GM21528 (cell line): ENCODE measurements around the gene OR7G2.
"Not testable (repeated sequence)": the region's sequence is repeated elsewhere in the genome, so short reads cannot be mapped to it uniquely, and the experiment has no call there.

Experiments
- ATAC-seq: cut with Tn5 transposase; IDR thresholded peaks from one replicate; pipeline ENCODE4 v1.9.1; 2021; ENCODE audit warnings: mild to moderate bottlenecking, moderate library complexity; ENCODE audit not compliant: unreplicated experiment, low FRiP score

Gene OR7G2

GRCh38 chr19:9075064-9075949, 32.0 kb downstream of the OR7G2 start:
- ATAC-seq = no peak

DNA sequence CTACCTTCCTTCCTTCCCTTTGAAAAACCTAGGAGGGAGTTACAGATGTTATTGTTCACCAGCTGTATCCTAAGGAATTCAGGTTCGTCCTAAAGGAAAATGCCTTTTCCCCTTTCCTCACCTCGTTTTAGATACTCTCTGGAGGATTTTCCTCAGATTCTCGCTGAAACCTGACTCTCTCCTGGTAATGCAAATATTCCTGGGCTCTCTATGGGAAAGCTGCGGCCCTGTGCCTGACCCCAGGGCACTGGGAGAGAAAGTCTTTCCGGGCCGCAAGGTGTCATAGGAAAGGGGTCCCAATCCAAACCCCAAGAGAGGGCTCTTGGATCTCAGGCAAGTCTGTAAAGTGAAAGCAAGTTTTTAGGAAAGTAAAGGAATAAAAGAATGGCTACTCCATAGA, 33.5 kb downstream of the OR7G2 start:
- ATAC-seq = no peak

DNA sequence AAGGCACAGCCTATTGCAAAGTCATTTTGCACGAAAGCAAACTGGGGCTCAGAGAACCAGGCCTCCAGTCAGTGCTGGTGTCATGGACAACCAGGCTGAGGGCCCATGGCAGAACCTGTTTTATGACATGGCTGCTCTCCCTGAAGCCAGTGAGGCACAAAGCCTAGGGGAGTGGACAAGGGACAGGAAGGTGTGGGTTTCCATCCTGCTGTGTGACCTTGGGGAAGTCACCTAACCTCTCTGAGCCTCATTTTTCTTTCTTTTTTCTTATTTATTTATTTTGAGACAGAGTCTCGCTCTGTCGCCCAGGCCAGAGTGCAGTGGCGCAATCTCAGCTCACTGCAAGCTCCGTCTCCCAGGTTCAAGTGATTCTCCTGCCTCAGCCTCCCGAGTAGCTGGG, 35.6 kb downstream of the OR7G2 start:
- ATAC-seq = not testable (repeated sequence)

DNA sequence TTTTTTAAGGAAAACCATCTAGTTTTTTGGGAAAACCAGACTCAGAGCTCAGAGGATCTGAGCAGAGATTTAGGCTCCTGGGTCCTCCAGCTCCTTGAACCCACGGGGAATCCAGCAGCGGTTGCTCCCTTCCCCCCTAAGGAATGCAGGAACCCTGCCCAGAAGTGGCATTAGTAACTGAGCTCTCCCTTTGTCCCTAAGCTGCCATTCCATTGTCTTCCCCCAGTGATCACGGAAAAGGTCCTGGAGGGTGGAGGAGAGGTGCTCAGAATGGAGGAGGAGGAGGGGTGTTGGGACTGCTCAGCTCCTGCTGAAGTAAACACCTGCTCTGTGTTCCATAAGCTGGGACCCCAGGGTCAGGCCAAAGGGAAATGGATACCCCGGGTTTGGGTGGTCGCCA, 37.2 kb downstream of the OR7G2 start:
- ATAC-seq = no peak

- no peak for ATAC-seq
Observed at GRCh38 chr19:9065457-9066014, 41.7 kb downstream of the OR7G2 start.

GRCh38 chr19:9061879-9062278, 45.4 kb downstream of the OR7G2 start:
- ATAC-seq = no peak

GRCh38 chr19:9060564-9061340, 46.5 kb downstream of the OR7G2 start:
- no peak for ATAC-seq

DNA sequence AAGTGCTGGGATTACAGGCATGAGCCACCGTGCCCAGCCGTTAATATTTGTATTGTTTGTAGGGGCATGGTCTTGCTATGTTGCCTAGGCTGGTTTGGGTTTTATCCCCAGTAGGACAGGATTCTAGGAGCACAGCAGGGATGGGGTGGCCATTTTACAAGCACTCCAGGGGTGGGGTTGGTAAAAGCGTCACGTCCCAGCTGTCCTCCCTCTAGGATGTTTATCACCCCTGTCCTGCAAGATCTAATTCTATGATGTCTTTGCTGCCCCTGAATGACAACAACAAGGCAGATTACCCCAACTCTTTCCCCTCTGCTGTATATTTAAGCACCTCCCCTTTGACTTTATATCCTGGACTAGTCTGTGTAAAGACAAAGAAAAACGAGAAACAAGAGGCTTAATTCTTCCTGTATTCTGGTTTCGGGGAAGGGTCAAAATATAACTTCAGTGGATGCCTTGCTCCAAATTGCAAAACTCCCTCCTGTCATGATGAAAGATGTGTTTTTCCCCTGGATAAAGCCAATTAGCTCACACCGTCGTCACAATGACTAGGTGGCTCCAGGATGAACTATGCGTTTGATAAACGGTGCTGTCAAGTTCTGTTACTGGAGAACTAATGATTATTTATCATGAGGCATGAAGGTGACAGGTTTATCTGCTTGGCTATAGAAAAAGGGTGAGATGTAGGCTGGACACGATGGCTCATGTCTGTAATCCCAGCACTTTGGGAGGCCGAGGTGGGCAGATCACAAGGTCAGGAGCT, 48.2 kb downstream of the OR7G2 start:
- ATAC-seq = no peak

- no peak for ATAC-seq
Observed at GRCh38 chr19:9057505-9058258, 49.6 kb downstream of the OR7G2 start.

DNA sequence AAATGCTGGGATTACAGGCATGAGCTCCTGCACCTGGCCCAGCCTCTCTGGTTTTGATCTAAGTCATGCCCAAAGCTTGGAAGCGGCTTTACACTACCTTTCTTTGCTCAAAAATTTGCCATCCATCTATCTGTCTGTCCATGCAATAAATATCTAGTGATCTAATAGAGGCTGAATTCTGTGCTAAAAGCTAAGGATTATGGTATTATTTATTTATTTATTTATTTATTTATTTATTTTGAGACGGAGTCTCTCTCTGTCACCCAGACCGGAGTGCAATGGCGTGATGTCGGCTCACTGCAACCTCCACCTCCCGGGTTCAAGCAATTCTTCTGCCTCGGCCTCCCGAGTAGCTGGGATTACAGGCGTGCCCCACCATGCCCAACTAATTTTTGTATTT, 51.1 kb downstream of the OR7G2 start:
- not testable (repeated sequence) for ATAC-seq

- no peak for ATAC-seq
Observed at GRCh38 chr19:9054765-9055164, 52.5 kb downstream of the OR7G2 start.

DNA sequence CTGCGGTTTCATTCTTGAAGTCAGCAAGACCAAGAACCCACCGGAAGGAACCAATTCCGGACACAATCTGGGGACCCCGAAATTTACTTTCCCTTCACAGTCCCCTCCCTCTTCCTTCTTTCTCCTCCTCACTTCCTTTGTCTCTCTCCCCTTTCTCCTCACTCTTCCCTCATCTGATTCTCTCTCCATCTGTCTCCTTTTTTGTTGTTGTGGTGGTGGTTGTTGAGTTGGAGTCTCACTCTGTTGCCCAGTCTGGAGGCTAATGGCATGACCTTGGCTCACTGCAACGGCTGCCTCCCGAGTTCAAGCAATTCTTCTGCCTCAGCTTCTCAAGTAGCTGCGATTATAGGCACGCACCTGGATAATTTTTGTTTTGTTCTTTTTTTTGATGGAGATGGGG, 53.1 kb downstream of the OR7G2 start:
- no peak for ATAC-seq

DNA sequence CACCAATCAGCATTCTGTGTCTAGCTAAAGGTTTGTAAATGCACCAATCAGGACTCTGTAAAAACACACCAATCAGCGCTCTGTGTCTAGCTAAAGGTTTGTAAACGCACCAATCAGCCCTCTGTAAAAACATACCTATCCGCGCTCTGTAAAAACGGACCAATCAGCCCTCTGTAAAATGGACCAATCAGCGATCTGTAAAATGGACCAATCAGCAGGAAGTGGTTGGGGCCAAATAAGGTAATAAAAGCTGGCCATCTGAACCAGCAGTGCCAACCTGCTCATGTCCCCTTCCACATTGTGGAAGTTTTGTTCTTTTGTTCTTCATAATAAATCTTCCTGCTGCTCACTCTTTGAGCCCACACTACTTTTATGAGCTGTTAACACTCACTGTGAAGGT, 53.6 kb downstream of the OR7G2 start:
- not testable (repeated sequence) for ATAC-seq

DNA sequence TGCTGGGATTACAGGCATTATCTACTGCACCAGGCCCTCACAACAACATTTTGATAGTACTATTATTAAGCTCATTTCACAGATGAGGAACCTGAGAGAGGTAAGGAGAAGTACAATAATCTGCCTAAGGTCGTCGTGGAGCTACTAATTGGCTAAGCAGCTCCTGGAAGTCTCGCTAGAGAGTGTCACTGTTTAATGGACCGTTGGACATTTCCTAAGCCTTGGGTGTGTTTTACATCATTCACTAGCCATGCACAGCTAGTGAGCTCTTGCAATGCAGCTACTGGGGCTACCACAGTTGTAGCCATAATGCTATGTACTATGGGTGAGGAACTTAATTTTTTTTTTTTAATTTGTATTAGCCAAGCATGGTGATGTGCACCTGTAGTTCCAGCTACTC, 54.4 kb downstream of the OR7G2 start:
- no peak for ATAC-seq
